GM23338 (cell line): Measurements from ENCODE around the gene CYP2C19.
"Not testable (repeated sequence)": the region's sequence is repeated elsewhere in the genome, so short reads cannot be mapped to it uniquely, and the experiment has no call there.

Experiments used
- EZH2 ChIP-seq: fragments of 200-600 bp; sonication (generic); IDR thresholded peaks from one replicate; pipeline ENCODE4 v1.8.0; 2017; ENCODE audit warnings: antibody characterized with exemption, mild to moderate bottlenecking, low read depth; ENCODE audit not compliant: unreplicated experiment
- POLR2AphosphoS5 ChIP-seq: IDR thresholded peaks from 2 replicates; pipeline ENCODE4 v1.6.1; 2016; ENCODE audit warnings: antibody characterized with exemption, low read depth

GRCh38 chr10:94800551-94800950 lies 38.1 kb downstream of the CYP2C19 start:
- TF ChIP-seq POLR2AphosphoS5, EZH2: not testable (repeated sequence)
